ENCODE data around the gene SRSF3. TPM values are rescaled to one million over a fixed set of nuclear protein-coding genes. Genes with fewer than 3 reads are reported as not detected.

The SRSF3 gene
- total RNA-seq, 2 experiments from 2014 or later, result 550 to 556 TPM

DNA sequence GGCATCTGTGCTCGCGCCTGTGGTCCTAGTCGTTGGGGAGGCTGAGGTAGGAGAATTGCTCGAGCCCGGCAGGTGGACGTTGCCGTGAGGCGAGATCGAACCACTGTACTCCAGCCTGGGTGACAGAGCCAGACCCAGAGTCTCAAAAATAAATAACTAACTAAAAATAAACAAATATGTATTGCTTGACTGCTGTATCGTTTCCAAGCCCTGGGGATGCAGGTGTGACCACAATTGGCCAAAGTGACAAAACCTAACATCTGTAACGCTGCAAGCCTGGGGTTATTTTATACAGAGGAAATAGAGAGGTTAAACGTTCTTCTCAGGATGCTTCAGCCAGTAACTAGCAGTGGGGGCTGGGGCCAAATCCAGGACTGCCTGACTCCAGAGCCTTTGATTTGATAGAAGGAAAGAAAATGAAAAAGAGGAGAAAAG lies 1.9 kb upstream of the SRSF3 start:
- Mint-ChIP-seq H3K27ac (peak overlapping the region; percentile 97), H3K4me3 (peak overlapping the region; percentile 74), H3K27me3 (peaks cover 5% of the 10 kb centered on the region), H3K36me3 (ENCODE audit: low read depth) (peaks cover 34% of the 10 kb centered on the region), H3K9me3 (no peaks in the 10 kb centered on the region), H3K4me1 (ENCODE audit: low read depth) (peaks cover 38% of the 10 kb centered on the region)
- Histone ChIP-seq H3K27ac (ENCODE audit: low read depth in 1 of 2, low read length in 2 of 2) (peak overlapping the region; percentile 21 to 48), H3K9me3 (ENCODE audit: control insufficient read depth in 1 of 2, insufficient read depth in 1 of 2, low read length in 2 of 2) (no peaks in the 10 kb centered on the region), H3K36me3 (ENCODE audit: insufficient read depth, low read length) (peaks cover 11% of the 10 kb centered on the region), H3K27me3 (ENCODE audit: control insufficient read depth in 1 of 2, insufficient read depth in 2 of 2, low read length in 2 of 2) (no peaks in the 10 kb centered on the region), H3K4me1 (ENCODE audit: insufficient read depth, low read length) (peaks cover 30% of the 10 kb centered on the region), H3K4me3 (ENCODE audit: low read length) (no peak overlapping the region)
- intact Hi-C loops (cut with DNase I, micrococcal nuclease), result loop anchor here in 1 of 2 experiments (2.0 to 5.0 kb wide), 2 partner anchors 150 to 167 kb away; partner anchors contain the start of genes KCTD20 and PXT1
- CTCF ChIA-PET, result interaction anchor here (0.7 to 1.5 kb wide), 3 partner anchors 11 to 55 kb away, joined by 4 to 7 read pairs (median 5); no protein-coding TSS in a partner anchor
- TF ChIP-seq, protein P1, sequence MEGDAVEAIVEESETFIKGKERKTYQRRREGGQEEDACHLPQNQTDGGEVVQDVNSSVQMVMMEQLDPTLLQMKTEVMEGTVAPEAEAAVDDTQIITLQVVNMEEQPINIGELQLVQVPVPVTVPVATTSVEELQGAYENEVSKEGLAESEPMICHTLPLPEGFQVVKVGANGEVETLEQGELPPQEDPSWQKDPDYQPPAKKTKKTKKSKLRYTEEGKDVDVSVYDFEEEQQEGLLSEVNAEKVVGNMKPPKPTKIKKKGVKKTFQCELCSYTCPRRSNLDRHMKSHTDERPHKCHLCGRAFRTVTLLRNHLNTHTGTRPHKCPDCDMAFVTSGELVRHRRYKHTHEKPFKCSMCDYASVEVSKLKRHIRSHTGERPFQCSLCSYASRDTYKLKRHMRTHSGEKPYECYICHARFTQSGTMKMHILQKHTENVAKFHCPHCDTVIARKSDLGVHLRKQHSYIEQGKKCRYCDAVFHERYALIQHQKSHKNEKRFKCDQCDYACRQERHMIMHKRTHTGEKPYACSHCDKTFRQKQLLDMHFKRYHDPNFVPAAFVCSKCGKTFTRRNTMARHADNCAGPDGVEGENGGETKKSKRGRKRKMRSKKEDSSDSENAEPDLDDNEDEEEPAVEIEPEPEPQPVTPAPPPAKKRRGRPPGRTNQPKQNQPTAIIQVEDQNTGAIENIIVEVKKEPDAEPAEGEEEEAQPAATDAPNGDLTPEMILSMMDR (IDR thresholded peaks at IDR 0.05), result no peak
- ATAC-seq (ENCODE audit: poor library complexity) (no peak), DNase-seq (peak in 2 of 14 experiments; percentile 17 to 45)
- POLR2A ChIA-PET, result interaction anchor here (0.6 to 11.2 kb wide), 2 partner anchors 48 to 62 kb away, joined by 3 to 161 read pairs; no protein-coding TSS in a partner anchor

DNA sequence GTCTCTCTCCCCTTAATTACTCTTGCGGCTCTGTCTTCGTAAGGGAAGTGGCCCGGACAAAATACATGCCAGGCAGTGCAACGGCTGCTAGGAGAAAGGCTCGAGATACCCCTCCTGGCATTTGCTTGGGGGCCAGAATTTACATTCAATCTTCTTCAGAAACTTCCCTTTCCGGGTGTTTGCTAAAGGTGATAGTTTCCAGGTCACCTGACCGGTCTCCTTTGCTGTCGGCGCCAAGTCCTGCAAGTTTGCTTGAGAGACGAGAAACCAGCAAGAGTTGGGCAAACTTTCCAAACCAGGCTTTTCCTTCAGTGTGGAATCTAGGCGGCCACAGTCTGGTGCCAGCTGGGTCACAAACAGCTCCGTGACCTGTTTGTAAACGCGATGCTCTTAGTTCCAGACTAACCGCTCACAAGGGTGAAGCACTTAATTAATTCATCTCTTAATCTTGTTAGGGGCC lies 563 bp upstream of the SRSF3 start:
- DNase-seq (peak in 13 of 14 experiments; percentile 20 to 78 (median 38)), ATAC-seq (ENCODE audit: poor library complexity) (peak; percentile 6)
- TF ChIP-seq, protein P1 (IDR thresholded peaks at IDR 0.05), result no peak
- Mint-ChIP-seq H3K27ac (peak overlapping the region; percentile 97), H3K27me3 (peaks cover 5% of the 10 kb centered on the region), H3K9me3 (no peaks in the 10 kb centered on the region), H3K4me1 (ENCODE audit: low read depth) (peaks cover 47% of the 10 kb centered on the region), H3K4me3 (peak overlapping the region; percentile 94), H3K36me3 (ENCODE audit: low read depth) (peaks cover 47% of the 10 kb centered on the region)
- POLR2A ChIA-PET, result interaction anchor here (0.5 to 11.2 kb wide), 18 partner anchors 9 to 566 kb away, joined by 3 to 161 read pairs (median 4); partner anchors contain the start of gene MAPK14
- CTCF ChIA-PET, result interaction anchor here (0.6 to 1.5 kb wide), 6 partner anchors 10 to 46 kb away, joined by 3 to 7 read pairs (median 4); no protein-coding TSS in a partner anchor
- no peaks in the 10 kb centered on the region for H3K27me3 ChIP-seq (ENCODE audit: control insufficient read depth in 1 of 2, insufficient read depth in 2 of 2, low read length in 2 of 2)
- H3K4me1 ChIP-seq (ENCODE audit: insufficient read depth, low read length), result peaks cover 43% of the 10 kb centered on the region
- intact Hi-C loops (cut with DNase I, micrococcal nuclease), result loop anchor here (1.0 to 5.0 kb wide), 5 partner anchors 9 to 169 kb away; partner anchors contain the start of genes STK38 (in 2 of the 2), KCTD20 (in 1 of the 2) and PXT1 (in 1 of the 2)
- H3K4me3 ChIP-seq (ENCODE audit: low read length), result peak overlapping the region; percentile 95
- peak overlapping the region; percentile 97 to 99 for H3K27ac ChIP-seq (ENCODE audit: low read depth in 1 of 2, low read length in 2 of 2)
- H3K36me3 ChIP-seq (ENCODE audit: insufficient read depth, low read length), result peaks cover 24% of the 10 kb centered on the region
- H3K9me3 ChIP-seq (ENCODE audit: control insufficient read depth in 1 of 2, insufficient read depth in 1 of 2, low read length in 2 of 2), result no peaks in the 10 kb centered on the region

DNA sequence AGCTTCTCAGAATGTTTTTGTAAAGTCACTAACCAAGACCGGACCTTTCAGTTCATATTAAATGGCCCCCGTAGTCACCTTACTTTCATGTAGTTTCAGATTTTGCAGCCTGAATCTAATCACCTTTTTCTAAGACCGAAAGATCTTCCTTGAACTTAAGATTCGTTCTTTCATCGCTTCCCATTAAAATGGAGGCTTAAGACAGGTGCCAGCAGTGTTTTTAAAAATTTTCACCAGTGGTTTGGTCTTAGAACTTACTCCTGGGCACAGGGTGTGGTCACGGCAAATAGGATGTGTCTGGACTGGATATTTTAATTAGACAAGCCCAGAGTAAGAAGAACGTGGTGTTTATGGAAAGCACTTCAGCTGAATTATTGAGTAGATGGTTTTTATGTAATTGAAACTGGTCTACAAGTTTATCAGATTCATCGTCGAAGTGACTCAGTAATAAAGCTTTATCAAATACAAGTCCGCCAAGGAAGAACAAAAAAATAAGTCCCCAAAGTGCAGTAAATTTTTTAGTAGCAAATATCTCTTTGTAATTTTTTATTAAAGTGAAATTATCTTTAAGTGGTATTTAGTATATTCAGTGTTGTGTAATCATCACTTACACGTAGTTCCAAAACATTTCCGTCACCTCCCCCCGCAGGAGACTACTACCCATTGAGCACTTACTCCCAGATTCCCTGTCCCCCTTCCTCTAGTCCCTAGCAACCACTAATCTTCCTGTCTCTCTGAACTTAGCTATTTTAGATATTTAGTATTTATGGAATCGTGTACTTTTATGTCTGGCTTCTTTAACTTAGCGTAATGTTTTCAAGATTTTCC lies 868 bp downstream of the SRSF3 start:
- H3K9me3 ChIP-seq (ENCODE audit: control insufficient read depth in 1 of 2, insufficient read depth in 1 of 2, low read length in 2 of 2), result no peaks in the 10 kb centered on the region
- TF ChIP-seq, protein P1 (IDR thresholded peaks at IDR 0.05), result no peak
- Mint-ChIP-seq H3K4me3 (peak overlapping the region; percentile 94), H3K27me3 (peaks cover 5% of the 10 kb centered on the region), H3K9me3 (no peaks in the 10 kb centered on the region), H3K36me3 (ENCODE audit: low read depth) (peaks cover 62% of the 10 kb centered on the region), H3K4me1 (ENCODE audit: low read depth) (peaks cover 62% of the 10 kb centered on the region), H3K27ac (peak overlapping the region; percentile 97)
- peaks cover 54% of the 10 kb centered on the region for H3K4me1 ChIP-seq (ENCODE audit: insufficient read depth, low read length)
- POLR2A ChIA-PET, result interaction anchor here (0.6 to 11.2 kb wide), 13 partner anchors 8 to 172 kb away, joined by 3 to 161 read pairs (median 4); partner anchors contain the start of gene KCTD20
- H3K36me3 ChIP-seq (ENCODE audit: insufficient read depth, low read length), result peaks cover 39% of the 10 kb centered on the region
- H3K27me3 ChIP-seq (ENCODE audit: control insufficient read depth in 1 of 2, insufficient read depth in 2 of 2, low read length in 2 of 2), result no peaks in the 10 kb centered on the region
- H3K27ac ChIP-seq (ENCODE audit: low read depth in 1 of 2, low read length in 2 of 2), result peak overlapping the region; percentile 97 to 99
- intact Hi-C loops (cut with DNase I, micrococcal nuclease), result loop anchor here (1.0 to 5.0 kb wide), 4 partner anchors 7 to 154 kb away; partner anchors contain the start of genes STK38 (in 2 of the 2), KCTD20 (in 1 of the 2) and PXT1 (in 1 of the 2)
- ATAC-seq (ENCODE audit: poor library complexity) (no peak), DNase-seq (peak in 4 of 14 experiments; percentile 39 to 71 (median 60))
- CTCF ChIA-PET, result interaction anchor here (0.7 to 1.4 kb wide), 4 partner anchors 12 to 172 kb away, joined by 3 to 4 read pairs (median 3); no protein-coding TSS in a partner anchor
- H3K4me3 ChIP-seq (ENCODE audit: low read length), result peak overlapping the region; percentile 95
